Measurements from ENCODE around the gene CFAP99.
"Not testable (repeated sequence)": the region's sequence is repeated elsewhere in the genome, so short reads cannot be mapped to it uniquely, and the experiment has no call there.

CFAP99 gene

DNA sequence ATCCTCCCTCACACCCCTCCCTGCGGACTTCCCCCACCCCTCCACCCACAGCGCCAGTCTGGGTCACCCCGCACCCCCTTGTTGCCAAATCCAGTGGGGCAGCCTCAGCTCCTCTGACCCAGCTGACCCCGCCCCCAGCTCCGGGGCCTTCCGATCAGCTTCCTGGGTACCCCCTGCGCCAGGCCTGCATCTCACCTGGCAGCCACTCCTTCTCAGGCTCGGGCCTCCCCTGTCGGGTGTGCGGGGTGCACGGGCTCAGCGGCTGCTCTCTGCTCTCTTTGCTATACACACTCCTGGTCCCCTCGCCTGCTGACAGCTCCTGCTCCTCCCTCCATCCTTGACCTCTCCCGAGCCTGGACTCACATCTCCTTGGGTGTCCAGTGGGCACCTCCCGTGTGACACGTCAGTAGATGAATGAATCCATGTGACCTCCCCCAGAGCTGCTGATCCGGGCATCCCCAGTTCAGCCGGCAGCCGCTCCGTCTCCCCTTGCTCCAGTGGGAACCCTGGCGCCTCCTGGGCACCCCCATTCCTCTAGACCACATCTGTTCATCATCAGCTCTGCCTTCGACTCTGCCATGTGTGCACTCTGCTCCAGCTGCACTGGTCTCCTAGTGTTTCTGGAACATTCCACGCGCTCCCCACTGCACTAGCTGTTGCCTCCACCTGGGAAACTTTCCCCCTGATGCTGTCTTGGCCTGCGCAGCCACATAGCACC lies 9.9 kb downstream of the CFAP99 start:
- TF ChIP-seq, protein P1, sequence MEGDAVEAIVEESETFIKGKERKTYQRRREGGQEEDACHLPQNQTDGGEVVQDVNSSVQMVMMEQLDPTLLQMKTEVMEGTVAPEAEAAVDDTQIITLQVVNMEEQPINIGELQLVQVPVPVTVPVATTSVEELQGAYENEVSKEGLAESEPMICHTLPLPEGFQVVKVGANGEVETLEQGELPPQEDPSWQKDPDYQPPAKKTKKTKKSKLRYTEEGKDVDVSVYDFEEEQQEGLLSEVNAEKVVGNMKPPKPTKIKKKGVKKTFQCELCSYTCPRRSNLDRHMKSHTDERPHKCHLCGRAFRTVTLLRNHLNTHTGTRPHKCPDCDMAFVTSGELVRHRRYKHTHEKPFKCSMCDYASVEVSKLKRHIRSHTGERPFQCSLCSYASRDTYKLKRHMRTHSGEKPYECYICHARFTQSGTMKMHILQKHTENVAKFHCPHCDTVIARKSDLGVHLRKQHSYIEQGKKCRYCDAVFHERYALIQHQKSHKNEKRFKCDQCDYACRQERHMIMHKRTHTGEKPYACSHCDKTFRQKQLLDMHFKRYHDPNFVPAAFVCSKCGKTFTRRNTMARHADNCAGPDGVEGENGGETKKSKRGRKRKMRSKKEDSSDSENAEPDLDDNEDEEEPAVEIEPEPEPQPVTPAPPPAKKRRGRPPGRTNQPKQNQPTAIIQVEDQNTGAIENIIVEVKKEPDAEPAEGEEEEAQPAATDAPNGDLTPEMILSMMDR (conservative IDR thresholded peaks at IDR 0.05; ENCODE audit: control insufficient read depth, insufficient read depth, low read depth, low read length): no peak
- no peak for DNase-seq (ENCODE audit: low read depth)
- H3K4me3 ChIP-seq (ENCODE audit: control insufficient read depth, low read depth, low read length): no peak overlapping the region

- H3K4me3 ChIP-seq (ENCODE audit: control insufficient read depth, low read depth, low read length): not testable (repeated sequence)
- peak; percentile 87 for DNase-seq (ENCODE audit: low read depth)
Measured at GRCh38 chr4:2429945-2430757, 11.4 kb downstream of the CFAP99 start.

GRCh38 chr4:2432004-2432403 lies 13.2 kb downstream of the CFAP99 start:
- H3K4me3 ChIP-seq (ENCODE audit: control insufficient read depth, low read depth, low read length): no peak overlapping the region
- no peak for DNase-seq (ENCODE audit: low read depth)
- TF ChIP-seq, protein P1 (conservative IDR thresholded peaks at IDR 0.05; ENCODE audit: control insufficient read depth, insufficient read depth, low read depth, low read length): no peak

- DNase-seq (ENCODE audit: low read depth): peak; percentile 40
Measured at GRCh38 chr4:2432991-2433530, 14.3 kb downstream of the CFAP99 start.

DNA sequence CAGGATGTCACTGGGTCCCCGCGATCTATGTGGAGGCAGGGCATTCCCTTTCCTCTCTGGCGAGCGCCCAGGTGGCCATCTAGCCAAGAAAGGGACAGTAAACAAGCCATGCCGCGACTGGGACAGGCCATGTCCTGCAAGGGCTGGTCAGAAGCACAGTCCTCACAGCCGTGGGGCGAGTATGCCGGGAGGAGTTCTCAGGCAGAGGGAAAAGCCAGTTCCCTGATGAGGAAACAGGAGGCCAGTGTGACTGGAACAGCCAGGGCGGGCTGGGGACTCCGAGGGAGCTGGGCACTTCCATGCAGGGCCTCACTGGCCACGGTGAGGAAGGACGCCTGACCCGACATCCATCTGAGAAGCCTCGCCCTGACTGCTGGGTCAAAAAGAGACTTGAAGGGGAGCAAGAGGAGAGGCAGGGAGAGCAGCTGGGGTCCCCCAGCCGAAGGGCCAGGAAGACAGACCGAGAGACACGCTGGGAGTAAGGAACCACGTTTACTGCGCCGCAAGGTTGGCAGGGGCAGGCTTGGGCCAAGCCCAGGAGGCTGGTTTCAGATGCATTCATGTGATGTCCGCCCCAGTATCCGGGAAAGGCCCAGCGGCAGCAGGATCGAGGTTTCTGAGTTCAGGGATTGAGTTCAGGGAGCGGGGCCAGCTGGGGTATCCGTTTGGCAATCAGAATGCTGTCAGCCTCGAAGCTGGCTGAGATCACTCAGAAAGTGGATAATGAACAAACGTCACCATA lies 15.0 kb downstream of the CFAP99 start:
- DNase-seq (ENCODE audit: low read depth): no peak
- H3K4me3 ChIP-seq (ENCODE audit: control insufficient read depth, low read depth, low read length): no peak overlapping the region
- TF ChIP-seq, protein P1 (conservative IDR thresholded peaks at IDR 0.05; ENCODE audit: control insufficient read depth, insufficient read depth, low read depth, low read length): no peak

More at GRCh38 chr4:2432991-2433530, 14.3 kb downstream of the CFAP99 start:
- TF ChIP-seq, protein P1 (conservative IDR thresholded peaks at IDR 0.05; ENCODE audit: control insufficient read depth, insufficient read depth, low read depth, low read length): no peak
- no peak overlapping the region for H3K4me3 ChIP-seq (ENCODE audit: control insufficient read depth, low read depth, low read length)

DNA sequence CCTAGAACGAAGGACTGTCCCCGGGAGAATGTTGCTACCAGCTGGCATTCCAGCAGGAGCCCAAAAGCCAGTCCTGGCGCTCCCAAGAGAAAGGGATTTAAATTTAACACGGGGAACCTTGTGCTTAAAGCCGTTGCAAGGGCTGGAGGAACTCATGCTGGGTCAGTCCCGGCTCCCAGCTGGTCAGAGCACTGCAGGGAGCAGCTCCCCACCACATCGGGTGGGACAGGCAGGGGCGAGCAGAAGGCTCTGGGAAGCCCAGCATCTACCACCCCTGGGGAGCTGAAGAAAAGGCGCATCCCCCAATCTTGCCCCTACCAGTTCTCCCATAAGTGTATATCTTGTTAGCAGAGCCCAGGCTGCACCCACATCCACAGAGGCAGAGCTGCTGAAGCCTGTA lies 15.7 kb downstream of the CFAP99 start:
- DNase-seq (ENCODE audit: low read depth): no peak
- TF ChIP-seq, protein P1 (conservative IDR thresholded peaks at IDR 0.05; ENCODE audit: control insufficient read depth, insufficient read depth, low read depth, low read length): no peak
- no peak overlapping the region for H3K4me3 ChIP-seq (ENCODE audit: control insufficient read depth, low read depth, low read length)

All from fibroblast of mammary gland (primary cell).